ENCODE results near the gene EPS8L1.
A peak's percentile ranks its signal among the peaks of the same experiment; 100 is the strongest.

Gene EPS8L1

DNA sequence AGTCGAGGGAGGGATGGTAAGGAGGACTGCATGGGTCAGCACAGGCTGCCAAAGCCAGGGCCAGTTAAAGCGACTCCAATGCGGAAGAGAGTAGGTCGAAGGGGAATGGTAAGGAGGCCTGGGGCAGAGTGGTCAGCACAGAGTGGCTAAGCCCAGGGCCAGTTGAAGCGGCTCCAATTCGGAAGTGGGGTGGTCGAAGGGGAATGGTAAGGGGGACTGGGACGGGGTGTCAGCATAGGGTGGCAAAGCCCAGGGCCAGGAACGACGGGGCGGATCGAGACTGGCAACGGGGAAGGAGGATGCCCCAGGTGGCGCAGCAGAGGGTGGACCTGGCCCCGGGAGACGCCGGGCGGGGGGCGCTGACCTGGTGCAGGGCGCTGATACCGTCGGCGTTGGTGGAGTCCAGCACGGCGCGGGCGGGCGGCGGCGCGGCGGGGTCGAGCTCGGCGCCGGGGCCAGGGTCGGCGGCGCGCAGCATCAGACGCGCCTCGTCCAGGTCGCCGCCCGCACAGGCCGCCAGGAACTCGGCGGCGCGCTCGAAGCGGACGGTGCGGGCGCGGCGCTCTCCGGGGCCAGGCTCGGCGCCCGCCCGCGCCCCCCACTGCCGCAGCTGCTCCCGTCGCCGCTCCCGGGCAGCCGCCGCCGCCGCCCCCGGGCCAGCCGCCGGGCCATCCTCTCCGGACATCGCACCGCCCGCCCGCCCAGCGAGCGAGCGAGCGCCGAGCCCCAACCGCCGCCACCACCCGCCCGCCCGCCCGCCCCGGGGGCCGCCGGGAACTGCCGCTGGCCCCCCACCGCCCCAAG lies 41.4 kb downstream of the EPS8L1 start, which contains the start of gene PPP1R12C:
PPP1R12C (minus strand) TSS at position 779 of the 804 bp plus-strand sequence; CDS start at position 685, 94 bp downstream.
- DNase-seq, result no peak

DNA sequence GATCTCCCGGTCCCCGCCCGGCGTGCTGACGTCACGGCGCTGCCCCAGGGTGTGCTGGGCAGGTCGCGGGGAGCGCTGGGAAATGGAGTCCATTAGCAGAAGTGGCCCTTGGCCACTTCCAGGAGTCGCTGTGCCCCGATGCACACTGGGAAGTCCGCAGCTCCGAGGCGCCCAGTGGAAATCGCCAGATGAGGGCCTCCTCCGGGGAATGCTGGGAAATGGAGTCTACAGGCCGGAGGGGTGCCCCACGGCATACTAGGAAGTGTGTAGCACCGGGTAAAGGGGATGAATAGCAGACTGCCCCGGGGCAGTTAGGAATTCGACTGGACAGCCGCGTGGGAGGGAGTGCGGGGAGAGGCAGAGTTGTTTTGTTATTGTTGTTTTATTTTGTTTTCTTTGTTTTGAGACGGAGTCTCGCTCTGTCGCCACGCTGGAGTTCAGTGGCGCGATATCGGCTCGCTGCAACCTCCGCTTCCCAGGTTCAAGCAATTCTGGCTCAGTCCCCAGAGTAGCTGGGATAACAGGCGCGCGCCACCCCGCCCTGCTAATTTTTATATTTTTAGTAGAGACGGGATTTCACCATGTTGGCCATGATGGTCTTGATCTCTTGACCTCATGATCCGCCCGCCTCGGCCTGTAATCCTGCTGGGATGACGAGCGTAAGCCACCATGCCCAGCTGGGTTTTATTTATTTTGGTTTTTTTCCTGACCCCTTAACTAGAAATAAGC lies 42.2 kb downstream of the EPS8L1 start:
- DNase-seq, result peak; percentile 98 to 99

- DNase-seq, result peak; percentile 49 to 58
These were observed 42.8 kb downstream of the EPS8L1 start for GRCh38 chr19:55118401-55118991.

- peak; percentile 64 to 66 for DNase-seq
These were observed 43.4 kb downstream of the EPS8L1 start for GRCh38 chr19:55119053-55119452.

GRCh38 chr19:55131421-55131820 lies 55.8 kb downstream of the EPS8L1 start:
- no peak for DNase-seq

- DNase-seq, result peak in 1 of 2 donors; percentile 22
These were observed 56.9 kb downstream of the EPS8L1 start for GRCh38 chr19:55132453-55133129.

DNA sequence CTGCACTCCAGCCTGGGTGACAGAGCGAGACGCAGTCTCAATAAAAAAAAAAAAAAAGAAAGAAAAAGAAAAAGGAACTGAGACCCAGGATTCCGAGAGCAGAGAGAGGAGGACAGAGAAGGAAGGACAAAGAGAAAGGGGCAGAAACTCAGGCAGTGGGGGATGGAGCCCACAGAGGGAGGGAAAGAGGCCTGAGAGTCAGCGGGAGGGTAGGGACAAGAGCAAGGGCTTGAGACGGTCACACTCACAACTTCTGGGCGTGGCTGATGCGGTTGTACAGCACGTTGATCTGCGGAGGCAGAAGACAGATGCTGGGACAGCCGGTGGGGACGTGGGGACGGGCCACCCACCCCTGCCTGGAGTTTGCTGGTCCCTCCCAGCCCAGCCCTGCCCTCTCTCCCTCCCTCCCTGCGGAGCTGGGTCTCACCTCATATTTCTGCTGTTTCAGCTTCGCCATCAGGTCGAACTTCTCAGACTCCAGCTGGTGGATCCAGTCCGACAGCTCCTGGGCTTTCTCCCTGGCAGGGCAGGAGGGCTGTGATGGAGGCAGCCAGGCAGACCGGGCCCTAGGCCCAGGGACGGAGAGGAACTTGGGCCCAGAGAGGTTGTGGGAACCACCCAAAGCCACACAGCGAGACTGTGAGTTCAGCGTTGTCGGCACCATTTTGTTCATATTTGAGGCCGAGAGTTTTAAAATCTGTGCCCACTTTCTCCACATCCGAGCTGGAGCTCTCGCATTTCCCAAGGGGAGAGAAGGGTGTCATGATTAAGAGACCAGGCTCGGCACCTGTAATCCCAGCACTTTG lies 58.2 kb downstream of the EPS8L1 start:
- no peak for DNase-seq

DNA sequence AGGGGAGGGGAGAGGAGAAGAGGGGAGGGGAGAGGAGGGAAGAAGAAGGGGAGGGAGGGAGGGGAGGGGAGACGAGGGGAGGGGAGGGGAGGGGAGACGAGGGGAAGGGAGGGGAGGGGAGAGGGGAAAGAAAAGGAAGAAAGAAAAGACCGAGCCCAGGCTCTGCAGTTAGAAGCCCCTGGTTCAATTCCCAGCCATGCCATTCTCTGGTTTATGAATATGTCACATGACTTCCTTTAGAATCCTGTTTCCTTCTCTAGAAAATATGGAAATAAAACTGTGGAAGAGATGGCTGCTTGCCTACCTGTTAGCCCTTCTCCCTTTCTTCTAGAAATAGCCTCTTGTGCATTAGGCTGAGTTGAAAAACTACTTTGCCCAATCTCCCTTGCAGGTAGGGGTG lies 59.1 kb downstream of the EPS8L1 start:
- DNase-seq, result no peak

DNA sequence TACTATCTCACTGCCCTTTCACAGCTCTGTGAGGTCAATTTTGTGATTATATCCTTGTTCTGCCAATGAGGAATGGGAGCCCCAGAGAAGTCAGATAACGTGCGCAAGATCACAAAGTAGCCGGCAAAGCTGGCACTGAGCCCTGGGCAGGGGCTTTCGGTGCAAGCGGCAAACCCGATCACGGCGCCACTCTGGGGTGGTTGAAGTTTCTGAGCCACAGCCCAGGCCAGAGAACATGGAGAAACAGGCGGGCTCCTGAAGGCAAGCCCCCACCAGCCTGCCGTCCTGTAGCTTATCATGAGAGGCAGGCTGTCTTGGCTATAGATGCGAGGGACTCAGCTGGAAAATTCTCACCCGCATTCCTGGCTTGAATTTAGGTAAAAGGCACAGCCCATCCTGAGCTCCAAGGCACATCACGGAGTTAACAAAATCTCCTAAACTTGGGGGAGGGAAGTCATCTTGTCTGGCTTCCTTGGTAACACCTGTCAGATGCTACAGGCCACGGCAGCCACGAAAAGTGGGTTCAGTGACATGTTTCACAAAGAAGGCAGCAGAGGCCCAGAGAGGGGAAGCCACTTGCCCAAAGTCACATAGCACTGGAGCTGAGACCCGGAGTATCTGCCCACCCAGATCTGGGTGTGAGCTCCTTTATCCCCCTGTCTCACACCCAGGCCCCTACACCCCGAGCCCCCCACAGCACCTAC lies 60.9 kb downstream of the EPS8L1 start:
- no peak for DNase-seq
